DOHH2 (cell line): ENCODE data around the gene TJP2.

Experiments used
- CTCF ChIP-seq: fragments of 200-600 bp; sonication (generic); IDR thresholded peaks from one replicate; pipeline ENCODE4 v1.5.1; 2014; ENCODE audit warnings: antibody characterized with exemption, mild to moderate bottlenecking, low read depth, low read length; ENCODE audit not compliant: poor library complexity, severe bottlenecking
- EZH2phosphoT487 ChIP-seq: fragments of 200-600 bp; sonication (generic); IDR thresholded peaks from 2 replicates; pipeline ENCODE4 v1.6.1; 2017; ENCODE audit warnings: borderline replicate concordance, mild to moderate bottlenecking, antibody characterized with exemption, low read length, moderate library complexity, mixed read lengths

GRCh38 chr9:69283003-69283402 lies 108.9 kb downstream of the TJP2 start:
- TF ChIP-seq CTCF (no peak), EZH2phosphoT487 (no peak)
